ENCODE data around the gene SLC22A5.

SLC22A5 gene

DNA sequence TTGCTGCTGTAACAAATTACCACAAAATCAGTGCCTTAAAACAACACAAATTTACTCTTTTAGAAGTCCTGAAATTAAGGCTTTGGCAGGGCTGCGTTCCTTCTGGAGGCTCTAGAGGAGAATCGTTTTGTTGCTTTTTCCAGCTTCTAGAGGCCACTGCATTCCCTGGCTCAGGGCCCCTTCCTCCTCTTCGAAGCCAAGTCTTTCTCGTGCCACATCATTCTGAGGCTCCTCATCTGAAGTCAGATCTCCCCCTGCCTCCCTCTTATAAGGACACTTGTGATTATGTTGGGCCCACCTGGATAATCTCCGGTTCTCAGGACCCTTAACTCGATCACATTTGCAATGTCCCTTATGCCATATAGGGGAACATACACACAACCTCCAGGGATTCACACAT lies 48.0 kb downstream of the SLC22A5 start:
- peaks cover 55 to 67% of the 10 kb centered on the region in 2 donors for H3K4me1 ChIP-seq (ENCODE audit: control insufficient read depth in 2 of 2, insufficient read depth in 2 of 2, low read length in 2 of 2)
- no peak overlapping the region for H3K9ac ChIP-seq (ENCODE audit: low read depth in 1 of 2, low read length in 2 of 2)
- no peak overlapping the region for H3K4me3 ChIP-seq (ENCODE audit: low read length in 2 of 2)
- H3K27me3 ChIP-seq (ENCODE audit: control insufficient read depth in 2 of 2, insufficient read depth in 2 of 2, low read length in 2 of 2): no peaks in the 10 kb centered on the region
- H3K9me3 ChIP-seq (ENCODE audit: control insufficient read depth in 2 of 2, low read length in 2 of 2): no peaks in the 10 kb centered on the region
- H3K27ac ChIP-seq (ENCODE audit: low read depth in 2 of 2, low read length in 2 of 2): peak overlapping the region; percentile 49 to 52
- peaks cover 8 to 14% of the 10 kb centered on the region in 2 donors for H3K36me3 ChIP-seq (ENCODE audit: control insufficient read depth in 2 of 2, insufficient read depth in 2 of 2, low read length in 2 of 2)

DNA sequence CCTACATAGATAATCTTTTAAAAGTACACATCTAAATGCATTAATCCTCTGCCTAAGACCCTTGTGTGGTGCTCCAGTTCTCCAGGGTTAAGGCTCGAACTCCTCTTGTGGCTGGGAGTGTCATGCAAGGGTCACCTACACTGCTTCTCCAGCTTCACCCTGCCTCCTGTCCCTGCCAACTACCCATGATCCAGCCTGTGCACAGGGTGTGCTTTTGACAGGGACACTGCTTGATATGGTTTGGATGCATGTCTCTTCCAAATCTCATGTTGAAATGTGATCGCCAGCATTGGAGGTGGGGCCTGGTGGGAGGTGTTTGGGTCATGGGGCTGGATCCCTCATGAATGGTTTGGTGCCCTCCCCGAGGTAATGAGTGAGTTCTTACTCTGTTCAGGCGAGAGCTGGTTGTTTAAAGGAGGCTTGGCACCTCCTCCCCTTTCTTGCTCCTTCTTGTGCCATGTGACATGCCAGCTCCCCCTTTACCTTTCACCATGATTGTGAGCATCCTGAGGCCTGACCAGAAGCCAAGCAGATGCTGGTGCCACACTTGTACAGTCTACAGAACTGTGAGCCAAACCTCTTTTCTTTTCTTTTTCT lies 48.5 kb downstream of the SLC22A5 start:
- H3K4me1 ChIP-seq (ENCODE audit: control insufficient read depth in 2 of 2, insufficient read depth in 2 of 2, low read length in 2 of 2): peaks cover 58 to 72% of the 10 kb centered on the region in 2 donors
- H3K27ac ChIP-seq (ENCODE audit: low read depth in 2 of 2, low read length in 2 of 2): peak overlapping the region in 1 of 2 donors; percentile 49

DNA sequence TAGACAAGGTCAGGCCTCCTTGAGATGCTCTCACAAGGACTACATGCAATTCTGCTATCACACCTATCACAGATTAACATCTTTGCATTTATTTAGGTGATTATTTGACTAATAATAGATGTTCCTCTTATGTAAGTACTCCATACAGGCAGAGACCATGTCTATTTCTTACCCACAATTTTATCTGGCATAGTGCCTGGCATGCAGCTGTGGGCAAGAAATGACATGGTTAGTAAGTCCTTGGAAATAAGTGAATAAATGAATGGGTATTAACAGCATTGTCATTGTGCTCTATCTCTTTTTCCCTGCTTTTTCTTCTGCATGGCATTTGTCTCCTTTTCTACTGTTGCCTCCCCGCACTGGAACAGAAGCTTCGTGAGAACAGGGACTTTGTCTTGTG lies 49.4 kb downstream of the SLC22A5 start:
- Histone ChIP-seq H3K4me1 (ENCODE audit: control insufficient read depth in 2 of 2, insufficient read depth in 2 of 2, low read length in 2 of 2) (peaks cover 67 to 73% of the 10 kb centered on the region in 2 donors), H3K27ac (ENCODE audit: low read depth in 2 of 2, low read length in 2 of 2) (peak overlapping the region in 1 of 2 donors; percentile 84), H3K9me3 (ENCODE audit: control insufficient read depth in 2 of 2, low read length in 2 of 2) (no peaks in the 10 kb centered on the region), H3K9ac (ENCODE audit: low read depth in 1 of 2, low read length in 2 of 2) (no peak overlapping the region), H3K4me3 (ENCODE audit: low read length in 2 of 2) (no peak overlapping the region), H3K27me3 (ENCODE audit: control insufficient read depth in 2 of 2, insufficient read depth in 2 of 2, low read length in 2 of 2) (no peaks in the 10 kb centered on the region), H3K36me3 (ENCODE audit: control insufficient read depth in 2 of 2, insufficient read depth in 2 of 2, low read length in 2 of 2) (peaks cover 8 to 14% of the 10 kb centered on the region in 2 donors)

More for the DNA sequence above, 48.5 kb downstream of the SLC22A5 start:
- peaks cover 8 to 14% of the 10 kb centered on the region in 2 donors for H3K36me3 ChIP-seq (ENCODE audit: control insufficient read depth in 2 of 2, insufficient read depth in 2 of 2, low read length in 2 of 2)
- no peak overlapping the region for H3K4me3 ChIP-seq (ENCODE audit: low read length in 2 of 2)
- H3K9ac ChIP-seq (ENCODE audit: low read depth in 1 of 2, low read length in 2 of 2): no peak overlapping the region
- H3K9me3 ChIP-seq (ENCODE audit: control insufficient read depth in 2 of 2, low read length in 2 of 2): no peaks in the 10 kb centered on the region
- H3K27me3 ChIP-seq (ENCODE audit: control insufficient read depth in 2 of 2, insufficient read depth in 2 of 2, low read length in 2 of 2): no peaks in the 10 kb centered on the region

DNA sequence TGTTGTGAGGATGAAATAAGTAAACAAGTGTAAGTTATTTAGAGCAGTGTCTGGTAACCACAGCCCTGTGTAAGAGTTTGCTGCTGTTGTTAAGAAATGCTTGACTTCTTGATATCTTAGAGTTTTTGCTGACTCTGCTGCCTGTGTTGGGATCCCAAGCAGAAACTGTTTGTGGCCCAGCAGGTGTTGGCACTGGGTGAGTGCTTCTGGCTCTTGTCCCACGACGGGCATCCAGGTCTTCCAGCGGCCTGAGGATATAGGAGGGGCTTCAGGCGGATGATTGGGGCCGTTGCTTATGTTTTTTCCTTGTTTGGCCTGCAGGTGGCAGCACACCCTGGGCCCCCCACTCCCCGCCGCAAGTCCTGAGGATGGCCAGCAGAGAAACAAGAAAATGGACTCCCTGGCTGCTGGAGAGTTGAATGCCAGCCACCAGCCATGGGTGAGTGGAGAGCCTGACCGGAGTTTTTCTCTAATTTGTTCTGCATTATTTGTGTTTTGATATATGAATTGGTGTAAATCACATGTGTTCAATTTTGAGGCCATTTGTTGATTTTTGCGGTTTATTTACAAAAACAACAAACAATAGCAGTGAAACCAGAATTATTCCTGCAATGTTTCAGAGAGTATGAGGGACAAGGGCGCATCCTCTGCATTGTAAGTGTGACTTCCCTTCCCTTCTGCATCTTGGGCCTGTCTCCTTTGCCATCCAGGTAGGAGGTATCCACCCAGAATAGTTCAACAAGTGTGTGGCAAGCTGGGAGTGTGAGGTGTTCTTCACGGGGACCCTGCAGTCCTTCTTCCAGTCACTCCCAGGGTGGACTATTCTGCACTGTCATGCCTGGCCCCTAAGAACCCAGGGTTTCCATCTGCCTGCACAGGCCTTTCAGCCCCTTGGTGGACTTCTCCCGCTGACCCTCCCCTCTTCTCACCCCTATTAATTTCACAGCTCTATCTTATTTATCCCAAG lies 50.3 kb downstream of the SLC22A5 start:
- Histone ChIP-seq H3K27ac (ENCODE audit: low read depth in 2 of 2, low read length in 2 of 2) (peak overlapping the region; percentile 43 to 84), H3K4me3 (ENCODE audit: low read length in 2 of 2) (peak overlapping the region in 1 of 2 donors; percentile 54), H3K27me3 (ENCODE audit: control insufficient read depth in 2 of 2, insufficient read depth in 2 of 2, low read length in 2 of 2) (no peaks in the 10 kb centered on the region), H3K4me1 (ENCODE audit: control insufficient read depth in 2 of 2, insufficient read depth in 2 of 2, low read length in 2 of 2) (peaks cover 72 to 75% of the 10 kb centered on the region in 2 donors), H3K36me3 (ENCODE audit: control insufficient read depth in 2 of 2, insufficient read depth in 2 of 2, low read length in 2 of 2) (peaks cover 8 to 14% of the 10 kb centered on the region in 2 donors), H3K9ac (ENCODE audit: low read depth in 1 of 2, low read length in 2 of 2) (peak overlapping the region; percentile 45 to 60), H3K9me3 (ENCODE audit: control insufficient read depth in 2 of 2, low read length in 2 of 2) (no peaks in the 10 kb centered on the region)

DNA sequence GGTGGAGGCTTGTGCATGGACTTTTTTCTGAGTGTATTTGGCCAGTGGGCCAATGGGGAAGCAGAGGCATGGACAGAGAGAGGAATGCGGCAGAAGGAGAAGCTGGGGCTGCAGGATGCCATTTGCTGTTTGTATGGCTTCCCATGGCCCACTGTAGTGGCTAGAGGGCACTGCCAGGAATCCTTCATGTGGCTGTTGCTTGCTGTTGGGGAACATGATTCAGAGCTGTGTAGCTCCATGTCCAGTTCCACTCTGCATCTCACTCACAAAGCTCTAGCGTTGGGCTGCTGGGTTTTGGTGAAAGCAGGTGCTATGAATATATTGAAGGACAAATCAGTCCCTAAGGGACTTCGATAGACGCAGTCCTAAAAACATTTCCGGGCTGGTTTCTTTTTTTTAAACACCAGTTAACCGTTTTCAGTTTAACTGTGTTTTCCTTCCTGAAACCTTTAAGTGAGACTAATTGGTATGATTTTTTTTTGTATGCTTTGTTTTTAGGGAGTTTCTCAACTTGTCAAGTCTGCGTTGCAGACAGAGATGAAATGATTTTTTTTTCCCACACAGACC lies 51.3 kb downstream of the SLC22A5 start:
- Histone ChIP-seq H3K27me3 (ENCODE audit: control insufficient read depth in 2 of 2, insufficient read depth in 2 of 2, low read length in 2 of 2) (no peaks in the 10 kb centered on the region), H3K4me1 (ENCODE audit: control insufficient read depth in 2 of 2, insufficient read depth in 2 of 2, low read length in 2 of 2) (peaks cover 72 to 75% of the 10 kb centered on the region in 2 donors), H3K4me3 (ENCODE audit: low read length in 2 of 2) (peak overlapping the region in 1 of 2 donors; percentile 54), H3K9ac (ENCODE audit: low read depth in 1 of 2, low read length in 2 of 2) (peak overlapping the region; percentile 6 to 60), H3K27ac (ENCODE audit: low read depth in 2 of 2, low read length in 2 of 2) (peak overlapping the region; percentile 43 to 84), H3K9me3 (ENCODE audit: control insufficient read depth in 2 of 2, low read length in 2 of 2) (no peaks in the 10 kb centered on the region), H3K36me3 (ENCODE audit: control insufficient read depth in 2 of 2, insufficient read depth in 2 of 2, low read length in 2 of 2) (peaks cover 8 to 14% of the 10 kb centered on the region in 2 donors)

DNA sequence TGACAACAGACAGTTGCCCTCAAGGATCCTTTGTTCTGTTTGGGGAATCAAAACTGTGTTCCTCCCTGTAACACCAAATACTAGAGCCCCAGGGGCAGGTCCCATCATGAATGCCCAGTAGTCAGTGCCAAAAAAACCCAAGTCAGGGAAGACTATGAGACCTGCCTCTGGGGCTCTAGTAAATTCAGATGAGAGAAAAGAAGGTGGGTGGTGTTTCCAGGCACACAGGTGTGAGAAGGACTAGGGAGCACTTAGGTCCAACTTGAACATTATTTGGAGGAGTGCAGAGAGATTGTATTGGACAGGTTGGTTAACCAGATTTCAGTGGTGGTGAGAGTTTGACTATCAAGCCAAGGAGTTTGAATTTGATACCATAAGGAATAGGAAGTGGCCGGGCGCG lies 52.0 kb downstream of the SLC22A5 start:
- Histone ChIP-seq H3K27ac (ENCODE audit: low read depth in 2 of 2, low read length in 2 of 2) (peak overlapping the region; percentile 43 to 84), H3K4me1 (ENCODE audit: control insufficient read depth in 2 of 2, insufficient read depth in 2 of 2, low read length in 2 of 2) (peaks cover 77 to 79% of the 10 kb centered on the region in 2 donors)

DNA sequence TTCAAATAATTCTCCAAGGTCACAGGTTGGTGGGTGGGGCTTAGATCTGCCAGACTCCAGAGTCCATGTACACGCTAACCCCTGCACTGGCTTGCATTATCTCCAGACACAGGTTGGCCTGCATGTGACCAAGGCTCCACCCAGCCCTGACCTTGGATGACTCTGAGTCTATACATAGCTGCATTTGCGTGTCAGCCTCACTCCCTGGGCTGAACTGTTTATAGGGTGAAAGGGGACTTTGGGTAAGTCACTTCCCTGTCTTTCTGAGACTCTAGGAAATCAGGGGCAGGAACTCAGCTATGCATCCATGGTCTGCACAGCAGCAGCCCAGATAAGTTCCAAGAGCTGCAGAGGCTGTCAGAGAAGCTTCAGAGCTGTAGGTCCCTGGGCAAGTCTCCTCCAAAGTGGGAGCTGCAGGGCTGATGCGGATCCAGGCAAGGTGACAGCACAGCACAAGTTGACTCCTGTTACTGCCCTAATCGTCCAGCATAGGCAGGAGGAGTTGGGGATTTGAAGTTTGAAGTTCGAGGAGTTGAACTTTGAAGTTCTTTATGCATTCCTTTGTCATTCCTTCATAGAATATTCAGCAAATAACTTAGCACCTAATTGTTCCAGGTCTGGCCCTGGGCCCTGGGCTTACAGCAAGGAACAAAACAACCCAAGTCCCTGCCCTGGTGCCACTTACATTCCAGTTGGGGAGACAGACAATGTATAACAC lies 53.4 kb downstream of the SLC22A5 start:
- H3K36me3 ChIP-seq (ENCODE audit: control insufficient read depth in 2 of 2, insufficient read depth in 2 of 2, low read length in 2 of 2): peaks cover 8 to 12% of the 10 kb centered on the region in 2 donors
- peaks cover 82 to 84% of the 10 kb centered on the region in 2 donors for H3K4me1 ChIP-seq (ENCODE audit: control insufficient read depth in 2 of 2, insufficient read depth in 2 of 2, low read length in 2 of 2)
- H3K9ac ChIP-seq (ENCODE audit: low read depth in 1 of 2, low read length in 2 of 2): peak overlapping the region; percentile 63 to 64
- peak overlapping the region in 1 of 2 donors; percentile 34 for H3K4me3 ChIP-seq (ENCODE audit: low read length in 2 of 2)
- H3K27ac ChIP-seq (ENCODE audit: low read depth in 2 of 2, low read length in 2 of 2): peak overlapping the region; percentile 94
- H3K27me3 ChIP-seq (ENCODE audit: control insufficient read depth in 2 of 2, insufficient read depth in 2 of 2, low read length in 2 of 2): no peaks in the 10 kb centered on the region
- H3K9me3 ChIP-seq (ENCODE audit: control insufficient read depth in 2 of 2, low read length in 2 of 2): no peaks in the 10 kb centered on the region

More for the DNA sequence above, 52.0 kb downstream of the SLC22A5 start:
- peaks cover 8 to 14% of the 10 kb centered on the region in 2 donors for H3K36me3 ChIP-seq (ENCODE audit: control insufficient read depth in 2 of 2, insufficient read depth in 2 of 2, low read length in 2 of 2)
- no peaks in the 10 kb centered on the region for H3K27me3 ChIP-seq (ENCODE audit: control insufficient read depth in 2 of 2, insufficient read depth in 2 of 2, low read length in 2 of 2)
- H3K9ac ChIP-seq (ENCODE audit: low read depth in 1 of 2, low read length in 2 of 2): peak overlapping the region in 1 of 2 donors; percentile 60
- no peaks in the 10 kb centered on the region for H3K9me3 ChIP-seq (ENCODE audit: control insufficient read depth in 2 of 2, low read length in 2 of 2)
- peak overlapping the region in 1 of 2 donors; percentile 20 for H3K4me3 ChIP-seq (ENCODE audit: low read length in 2 of 2)

DNA sequence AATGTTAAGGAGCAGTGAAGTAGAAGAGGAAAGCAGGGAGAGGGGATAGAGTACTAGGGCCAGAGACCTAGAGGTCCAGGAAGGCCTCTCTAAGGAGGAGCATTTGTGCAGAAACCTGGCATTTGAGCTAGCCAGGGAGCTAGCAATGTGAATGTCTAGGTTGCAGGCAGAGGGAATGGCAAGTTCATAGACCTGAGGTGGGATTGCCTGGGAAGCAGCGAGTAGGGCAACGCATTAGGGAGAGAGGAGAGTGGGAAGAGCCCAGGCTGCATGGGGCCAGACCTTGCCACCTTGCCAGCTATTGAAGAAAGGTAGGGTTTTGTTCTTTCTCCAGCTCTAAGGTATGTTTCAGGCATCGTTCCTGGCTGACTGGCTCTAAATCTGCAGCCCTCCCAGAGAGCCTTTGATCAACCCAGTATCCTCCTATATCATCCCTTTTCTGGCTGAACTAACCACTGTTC lies 54.0 kb downstream of the SLC22A5 start:
- H3K27ac ChIP-seq (ENCODE audit: low read depth in 2 of 2, low read length in 2 of 2): peak overlapping the region; percentile 94
- H3K9me3 ChIP-seq (ENCODE audit: control insufficient read depth in 2 of 2, low read length in 2 of 2): no peaks in the 10 kb centered on the region
- no peaks in the 10 kb centered on the region for H3K27me3 ChIP-seq (ENCODE audit: control insufficient read depth in 2 of 2, insufficient read depth in 2 of 2, low read length in 2 of 2)
- peaks cover 88 to 90% of the 10 kb centered on the region in 2 donors for H3K4me1 ChIP-seq (ENCODE audit: control insufficient read depth in 2 of 2, insufficient read depth in 2 of 2, low read length in 2 of 2)
- peak overlapping the region in 1 of 2 donors; percentile 34 for H3K4me3 ChIP-seq (ENCODE audit: low read length in 2 of 2)
- peaks cover 8 to 10% of the 10 kb centered on the region in 2 donors for H3K36me3 ChIP-seq (ENCODE audit: control insufficient read depth in 2 of 2, insufficient read depth in 2 of 2, low read length in 2 of 2)
- peak overlapping the region; percentile 63 to 64 for H3K9ac ChIP-seq (ENCODE audit: low read depth in 1 of 2, low read length in 2 of 2)

DNA sequence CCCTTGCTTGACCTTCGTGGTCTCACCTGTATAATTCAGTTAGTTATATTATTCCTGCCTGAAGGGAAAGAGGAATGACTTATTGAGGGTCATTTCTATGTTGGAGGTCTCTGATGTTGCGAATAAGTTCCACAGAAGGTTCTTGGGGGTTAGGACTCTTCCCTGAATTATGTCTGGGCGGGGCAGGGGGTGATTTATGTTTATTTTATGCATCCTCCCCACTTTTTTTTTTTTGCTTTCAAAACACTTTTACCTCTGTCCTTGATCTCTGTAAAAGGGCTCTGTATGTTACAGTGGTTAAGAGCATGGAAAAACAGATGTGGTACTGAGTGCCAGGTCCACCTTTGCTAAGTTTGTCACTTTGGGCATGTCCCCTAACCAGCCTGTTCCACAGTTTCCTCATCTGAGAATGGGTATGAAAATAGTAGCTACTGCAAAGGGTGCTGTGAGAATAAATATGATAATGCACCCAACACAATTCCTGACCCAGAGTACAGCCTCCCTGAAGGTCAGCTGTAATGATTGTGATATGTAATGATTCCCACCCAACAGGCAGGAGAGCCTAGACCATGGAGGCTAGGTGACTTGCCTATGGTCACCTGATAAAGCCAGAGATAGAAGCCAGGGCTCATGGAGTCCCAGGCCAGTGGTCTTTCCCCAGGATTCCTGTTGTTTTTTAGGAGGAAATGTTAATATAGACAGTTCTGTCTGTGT lies 54.8 kb downstream of the SLC22A5 start:
- peaks cover 8 to 10% of the 10 kb centered on the region in 2 donors for H3K36me3 ChIP-seq (ENCODE audit: control insufficient read depth in 2 of 2, insufficient read depth in 2 of 2, low read length in 2 of 2)
- peak overlapping the region in 1 of 2 donors; percentile 58 for H3K4me3 ChIP-seq (ENCODE audit: low read length in 2 of 2)
- no peaks in the 10 kb centered on the region for H3K9me3 ChIP-seq (ENCODE audit: control insufficient read depth in 2 of 2, low read length in 2 of 2)
- peak overlapping the region; percentile 64 to 82 for H3K9ac ChIP-seq (ENCODE audit: low read depth in 1 of 2, low read length in 2 of 2)
- H3K27me3 ChIP-seq (ENCODE audit: control insufficient read depth in 2 of 2, insufficient read depth in 2 of 2, low read length in 2 of 2): no peaks in the 10 kb centered on the region
- H3K27ac ChIP-seq (ENCODE audit: low read depth in 2 of 2, low read length in 2 of 2): peak overlapping the region; percentile 94
- H3K4me1 ChIP-seq (ENCODE audit: control insufficient read depth in 2 of 2, insufficient read depth in 2 of 2, low read length in 2 of 2): peaks cover 96 to 97% of the 10 kb centered on the region in 2 donors
